ENCODE data around the gene TJP2.

The TJP2 gene

DNA sequence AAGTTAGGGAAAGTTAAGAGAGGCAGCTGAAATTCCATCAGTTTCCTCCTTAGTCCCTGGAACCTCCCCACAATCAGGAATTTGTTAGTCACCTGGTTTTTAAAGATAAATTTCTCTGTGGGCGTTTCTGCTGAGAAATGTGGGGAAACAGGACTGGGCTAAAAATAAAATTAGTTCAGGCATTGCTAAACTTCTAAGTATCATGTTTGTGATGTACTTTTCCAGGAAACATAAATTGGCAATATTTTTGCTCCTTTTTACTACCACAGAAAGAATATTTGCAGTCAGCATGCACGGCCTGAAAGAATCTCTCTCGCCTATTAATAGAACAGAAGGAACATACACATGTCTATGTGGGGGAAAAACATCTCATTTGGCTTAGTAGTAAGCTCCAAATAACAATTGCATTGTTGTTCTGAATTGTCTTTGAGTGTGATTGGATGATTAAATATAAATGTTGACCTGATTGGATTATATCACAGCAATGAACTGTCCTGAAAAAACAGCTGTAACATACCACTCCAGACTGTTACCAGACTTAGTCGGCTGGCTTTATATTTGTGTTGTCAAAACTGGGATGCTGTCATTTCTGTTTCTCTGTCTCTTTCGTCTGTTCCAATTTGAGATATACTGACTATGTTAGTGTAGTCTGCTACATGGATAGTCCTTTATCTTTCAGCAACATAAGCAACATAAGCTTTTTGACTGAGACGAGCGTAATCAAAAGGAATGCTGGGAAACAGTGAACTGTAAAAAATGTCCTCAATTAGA, 12.9 kb downstream of the TJP2 start:
- TF ChIP-seq JUND (IDR thresholded peaks at IDR 0.05; ENCODE audit: low read depth), result no peak
- DNase-seq (ENCODE audit: low read depth in 1 of 2, low spot score in 1 of 2), result no peak
- in situ Hi-C loops (cut with HindIII; ENCODE audit: low pct_unique_long_range_greater_than_20kb, low sequenced_read_pairs), result no loop called here

GRCh38 chr9:69188975-69189374, 14.9 kb downstream of the TJP2 start:
- no peak for DNase-seq (ENCODE audit: low read depth in 1 of 2, low spot score in 1 of 2)
- no peak for TF ChIP-seq JUND (IDR thresholded peaks at IDR 0.05; ENCODE audit: low read depth)
- in situ Hi-C loops (cut with HindIII; ENCODE audit: low pct_unique_long_range_greater_than_20kb, low sequenced_read_pairs), result no loop called here

DNA sequence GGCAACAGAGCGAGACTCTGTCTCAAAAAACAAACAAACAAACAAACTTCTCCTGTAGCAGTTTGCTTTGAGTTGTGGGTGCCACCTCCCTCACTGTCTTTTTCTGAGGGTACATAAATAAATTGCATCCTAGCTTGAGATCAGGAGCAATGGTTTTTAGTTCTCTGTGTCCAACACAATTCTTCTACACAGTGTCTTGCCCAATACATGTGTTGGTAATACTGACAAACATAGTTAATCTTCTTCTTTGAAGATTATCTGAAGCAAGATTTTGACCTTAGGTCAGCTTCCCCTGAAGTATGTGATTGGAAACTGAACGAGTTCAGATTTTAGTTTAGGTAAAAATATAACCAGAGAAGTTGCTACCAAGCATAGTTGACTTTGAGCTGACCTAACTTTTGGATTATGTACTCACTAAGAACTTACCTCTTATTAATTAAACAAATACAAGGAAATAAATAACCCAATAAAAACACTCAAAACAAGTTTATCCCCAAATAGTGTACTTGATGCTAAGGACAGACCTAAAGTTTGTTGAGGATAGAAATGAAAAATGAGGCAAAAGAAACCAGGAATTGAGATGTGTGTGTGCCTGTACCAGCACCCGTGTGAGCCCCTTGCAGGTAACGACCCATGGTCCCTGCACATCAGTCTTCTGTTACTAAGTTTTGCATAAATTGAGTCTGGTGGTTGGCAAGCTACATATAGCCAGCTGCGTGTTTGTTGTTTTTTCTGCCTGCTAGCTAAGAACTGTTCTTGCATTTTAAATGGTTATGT, 16.2 kb downstream of the TJP2 start:
- no peak for TF ChIP-seq JUND (IDR thresholded peaks at IDR 0.05; ENCODE audit: low read depth)
- no peak for DNase-seq (ENCODE audit: low read depth in 1 of 2, low spot score in 1 of 2)
- in situ Hi-C loops (cut with HindIII; ENCODE audit: low pct_unique_long_range_greater_than_20kb, low sequenced_read_pairs), result no loop called here

DNA sequence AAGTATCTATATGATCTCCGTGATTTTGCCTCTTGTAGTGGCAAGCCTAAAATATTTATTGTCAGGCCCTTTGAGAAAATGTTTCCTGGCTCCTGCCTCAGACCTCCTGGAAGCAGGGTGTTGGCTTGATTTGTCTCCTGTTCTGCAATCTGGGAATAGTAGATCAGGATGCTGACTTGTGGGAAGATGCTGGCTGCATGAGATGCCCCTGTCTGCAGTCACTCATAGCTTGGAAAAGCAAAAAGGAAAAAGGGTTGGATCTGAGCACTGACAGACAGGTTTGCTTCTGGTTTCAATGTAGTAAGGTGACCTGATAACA, 16.7 kb downstream of the TJP2 start:
- in situ Hi-C loops (cut with HindIII; ENCODE audit: low pct_unique_long_range_greater_than_20kb, low sequenced_read_pairs), result no loop called here
- TF ChIP-seq JUND (IDR thresholded peaks at IDR 0.05; ENCODE audit: low read depth), result no peak
- no peak for DNase-seq (ENCODE audit: low read depth in 1 of 2, low spot score in 1 of 2)

DNA sequence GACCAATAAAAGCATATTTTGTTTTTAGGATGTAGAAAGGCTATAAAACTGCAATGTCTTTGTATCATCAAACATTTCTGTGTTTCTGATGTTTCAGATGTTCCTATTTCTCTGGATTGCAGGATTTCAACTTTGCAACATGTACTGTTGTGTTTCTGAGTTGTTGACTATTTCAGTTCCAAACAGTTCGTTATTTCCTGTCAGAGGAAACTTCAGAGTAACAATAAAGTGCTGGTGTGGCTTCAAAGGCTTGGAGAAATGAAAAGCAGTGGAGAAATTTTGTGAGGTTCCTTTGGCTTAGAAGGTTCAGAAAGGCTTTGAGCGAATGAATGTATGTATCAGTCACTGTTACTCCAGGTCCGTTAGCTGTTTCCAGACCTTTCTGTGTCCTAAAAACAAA, 17.2 kb downstream of the TJP2 start:
- DNase-seq (ENCODE audit: low read depth in 1 of 2, low spot score in 1 of 2), result no peak
- TF ChIP-seq JUND (IDR thresholded peaks at IDR 0.05; ENCODE audit: low read depth), result no peak
- in situ Hi-C loops (cut with HindIII; ENCODE audit: low pct_unique_long_range_greater_than_20kb, low sequenced_read_pairs), result no loop called here

DNA sequence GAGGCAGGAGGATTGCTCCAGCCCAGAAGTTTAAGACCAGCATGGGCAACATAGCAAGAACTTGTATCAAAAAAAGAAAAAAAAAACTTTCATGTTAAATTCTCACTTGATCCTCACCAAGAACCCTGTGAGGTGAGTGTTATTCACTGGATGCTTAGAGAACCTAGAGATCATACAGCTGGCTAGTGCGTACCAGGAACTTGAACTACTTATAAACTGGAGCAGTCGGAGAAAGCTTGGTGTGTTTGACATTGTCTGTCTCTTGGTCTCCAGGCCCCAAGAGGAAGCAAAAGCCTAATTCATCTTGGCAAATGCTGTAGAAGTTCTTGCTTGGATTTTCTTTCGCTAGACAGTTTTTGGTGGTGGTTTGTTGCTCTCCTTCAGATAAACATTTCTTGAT, 18.1 kb downstream of the TJP2 start:
- no peak for TF ChIP-seq JUND (IDR thresholded peaks at IDR 0.05; ENCODE audit: low read depth)
- DNase-seq (ENCODE audit: low read depth in 1 of 2, low spot score in 1 of 2), result no peak
- in situ Hi-C loops (cut with HindIII; ENCODE audit: low pct_unique_long_range_greater_than_20kb, low sequenced_read_pairs), result no loop called here

DNA sequence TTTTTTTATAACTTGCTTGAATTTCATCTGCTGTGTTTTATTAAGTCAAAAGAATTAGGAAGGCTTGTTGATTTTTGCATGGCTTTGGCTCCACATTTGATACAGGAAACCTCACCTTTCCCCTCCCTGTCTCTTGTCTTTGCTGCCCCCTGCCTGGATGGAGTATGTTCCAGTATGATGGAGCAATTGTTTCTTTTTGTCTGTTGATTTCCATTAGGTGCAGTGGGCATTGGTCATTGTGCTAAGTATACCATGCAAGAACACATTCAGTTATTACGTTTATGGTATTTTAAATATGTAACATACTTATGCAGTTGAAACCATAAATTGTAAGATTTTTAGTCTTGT, 19.6 kb downstream of the TJP2 start:
- TF ChIP-seq JUND (IDR thresholded peaks at IDR 0.05; ENCODE audit: low read depth), result no peak
- in situ Hi-C loops (cut with HindIII; ENCODE audit: low pct_unique_long_range_greater_than_20kb, low sequenced_read_pairs), result no loop called here
- DNase-seq (ENCODE audit: low read depth in 1 of 2, low spot score in 1 of 2), result no peak

DNA sequence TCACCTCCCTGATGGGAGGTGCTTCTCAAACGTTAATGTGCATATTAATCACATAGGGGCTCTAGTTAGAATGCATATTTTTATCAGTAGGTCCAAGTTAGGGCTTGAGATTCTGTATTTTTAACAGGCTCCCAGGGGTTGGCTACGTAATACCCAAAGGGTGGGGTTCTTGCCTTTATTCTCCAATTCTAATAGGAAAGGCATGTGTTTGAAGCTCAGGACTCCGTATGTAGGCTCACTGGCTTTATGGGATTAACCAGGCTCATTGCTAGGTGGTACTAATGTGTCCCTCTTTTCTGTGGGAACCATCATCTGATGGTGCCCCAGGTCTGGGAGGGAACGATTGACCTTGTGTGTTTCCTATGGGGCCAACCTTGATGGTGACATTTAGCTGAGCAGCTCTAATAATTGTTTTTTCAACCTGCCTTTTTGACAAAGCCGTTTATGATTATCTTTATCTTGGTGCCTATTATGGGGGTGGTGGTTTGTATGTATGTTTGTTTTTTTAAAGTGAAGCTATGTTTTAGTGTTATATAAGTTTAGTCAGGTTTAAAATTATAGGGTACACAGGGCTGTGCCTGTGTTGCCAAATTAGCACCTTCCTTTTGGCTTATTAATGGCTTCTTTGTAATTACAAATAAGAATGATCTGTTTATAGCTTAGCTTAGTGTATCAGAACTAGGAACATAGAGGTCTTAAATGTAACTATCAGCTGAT, 20.8 kb downstream of the TJP2 start:
- no peak for DNase-seq (ENCODE audit: low read depth in 1 of 2, low spot score in 1 of 2)
- in situ Hi-C loops (cut with HindIII; ENCODE audit: low pct_unique_long_range_greater_than_20kb, low sequenced_read_pairs), result no loop called here
- no peak for TF ChIP-seq JUND (IDR thresholded peaks at IDR 0.05; ENCODE audit: low read depth)

DNA sequence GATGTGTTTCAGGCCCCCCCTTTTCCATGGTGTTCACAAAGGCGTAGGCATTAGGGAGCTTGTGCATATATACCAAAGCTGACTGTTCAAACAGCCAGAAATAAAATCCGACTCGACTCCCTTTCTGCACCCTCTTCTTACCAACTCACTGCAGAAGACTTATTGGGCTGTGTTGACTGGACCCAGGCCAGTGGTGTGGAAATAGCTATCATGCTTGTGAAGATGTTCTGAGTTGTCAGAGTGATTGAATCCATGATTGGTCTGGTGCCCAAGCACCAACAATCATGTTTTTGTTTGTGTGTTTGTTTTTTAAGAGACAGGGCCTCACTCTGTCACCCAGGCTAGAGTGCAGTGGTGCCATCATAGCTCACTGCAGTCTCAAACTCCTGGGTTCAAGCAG, 21.6 kb downstream of the TJP2 start:
- no peak for TF ChIP-seq JUND (IDR thresholded peaks at IDR 0.05; ENCODE audit: low read depth)
- in situ Hi-C loops (cut with HindIII; ENCODE audit: low pct_unique_long_range_greater_than_20kb, low sequenced_read_pairs), result no loop called here
- DNase-seq (ENCODE audit: low read depth in 1 of 2, low spot score in 1 of 2), result no peak

GRCh38 chr9:69197687-69198086, 23.6 kb downstream of the TJP2 start:
- TF ChIP-seq JUND (IDR thresholded peaks at IDR 0.05; ENCODE audit: low read depth), result no peak
- in situ Hi-C loops (cut with HindIII; ENCODE audit: low pct_unique_long_range_greater_than_20kb, low sequenced_read_pairs), result no loop called here
- no peak for DNase-seq (ENCODE audit: low read depth in 1 of 2, low spot score in 1 of 2)

DNA sequence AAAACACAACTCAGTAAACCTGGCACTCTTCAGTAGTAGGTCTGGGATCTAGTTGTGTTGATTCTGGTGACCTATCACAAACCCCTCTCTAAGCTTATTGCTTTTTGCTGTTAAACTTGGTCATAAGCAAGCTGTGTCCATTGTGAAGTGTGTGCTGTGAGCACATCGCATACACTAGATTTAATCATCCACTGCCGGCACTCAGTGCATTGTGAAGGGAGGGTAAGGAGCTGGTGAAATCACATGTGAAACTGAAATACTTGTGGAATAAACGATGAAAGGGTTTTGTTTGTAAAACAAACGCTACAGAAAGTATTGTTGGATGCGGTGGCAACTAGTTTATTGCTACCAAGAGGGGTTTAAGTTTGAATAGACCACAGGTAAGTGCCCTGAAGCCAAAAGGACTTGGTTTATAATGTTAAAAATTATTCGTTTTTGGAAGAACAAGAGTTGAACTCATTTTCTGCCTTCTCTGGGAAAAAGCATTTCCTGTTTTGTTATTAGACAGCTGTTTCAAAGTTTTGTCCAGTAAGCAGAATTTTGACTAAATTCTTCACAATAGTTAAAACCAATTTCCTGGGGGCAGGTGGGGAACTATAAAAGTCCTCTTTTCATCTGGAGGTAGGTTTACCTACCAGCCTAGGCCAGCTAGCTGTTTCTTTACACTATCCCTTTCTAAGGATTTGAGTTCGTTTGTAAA, 24.6 kb downstream of the TJP2 start:
- TF ChIP-seq JUND (IDR thresholded peaks at IDR 0.05; ENCODE audit: low read depth), result no peak
- in situ Hi-C loops (cut with HindIII; ENCODE audit: low pct_unique_long_range_greater_than_20kb, low sequenced_read_pairs), result no loop called here
- DNase-seq (ENCODE audit: low read depth in 1 of 2, low spot score in 1 of 2), result peak; percentile 5 to 21

DNA sequence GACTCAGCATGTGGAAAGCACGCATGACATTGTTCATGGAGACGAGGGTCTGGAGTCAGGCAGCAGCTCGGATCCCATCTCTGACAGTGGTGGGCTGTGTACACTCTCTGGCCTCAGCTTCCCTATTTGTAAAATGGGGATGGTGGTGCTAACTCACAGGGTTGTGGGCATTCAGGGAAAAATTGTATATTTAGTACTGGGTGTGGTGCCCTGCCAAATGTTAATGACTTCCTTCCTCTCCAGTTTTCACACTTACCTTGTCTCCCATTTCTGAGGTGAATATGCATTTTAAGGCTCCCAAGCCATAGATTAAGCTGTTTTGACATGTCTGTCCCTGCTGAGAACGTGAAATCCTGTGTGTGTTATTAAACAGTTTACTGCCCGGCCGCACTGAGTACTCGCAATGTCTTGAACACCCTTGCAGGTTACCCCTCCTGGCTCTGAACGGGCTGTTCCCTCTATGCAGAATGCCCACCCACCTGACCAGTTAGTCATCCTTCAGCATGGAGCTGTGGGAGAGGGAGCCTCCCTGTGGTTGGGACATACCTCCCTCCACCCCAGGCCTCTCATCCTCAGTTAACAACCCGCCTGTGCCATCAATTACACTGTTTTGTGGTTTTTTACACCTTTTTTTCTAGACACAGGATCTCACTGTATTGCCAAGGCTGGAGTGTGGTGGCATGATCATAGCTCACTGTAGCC, 25.8 kb downstream of the TJP2 start:
- no peak for DNase-seq (ENCODE audit: low read depth in 1 of 2, low spot score in 1 of 2)
- no peak for TF ChIP-seq JUND (IDR thresholded peaks at IDR 0.05; ENCODE audit: low read depth)
- in situ Hi-C loops (cut with HindIII; ENCODE audit: low pct_unique_long_range_greater_than_20kb, low sequenced_read_pairs), result no loop called here
